Endothelial cell of umbilical vein (primary cell): Measurements from ENCODE around the gene GDF11. TPM values are rescaled to one million over a fixed set of nuclear protein-coding genes. Genes with fewer than 3 reads are reported as not detected.

ENCODE experiments used
- BruUV-seq: library from RNA; stranded (reverse); fragments of 400-500 nt; replicated peaks from 2 replicates; lab custom pipeline; 2021; lab: Mats Ljungman, UMichigan
- CTCF ChIA-PET: fragments of 300-600, 350-600 bp; sonication (Branson Sonifier 250); formaldehyde crosslinking; loops from one replicate; lab custom pipeline; 2021; ENCODE audit warnings: antibody characterized with exemption, inconsistent platforms; lab: Charles Lee
- POLR2A ChIA-PET: fragments of 300-600, 350-600 bp; sonication (Branson Sonifier 250); formaldehyde crosslinking; loops from one replicate; lab custom pipeline; 2021; ENCODE audit warnings: antibody characterized with exemption, inconsistent platforms; lab: Charles Lee
- DNase-seq: peaks from one replicate; pipeline ENCODE4 v3.0.0-alpha.2; 2011; ENCODE audit warnings: low read depth, low spot score
- FAIRE-seq: peaks from 2 replicates; lab custom pipeline; 2011; peaks lifted over from hg19 to GRCh38; lab: Jason Lieb, UNC
- H2AFZ ChIP-seq: 2 replicates; pipeline ENCODE4 v1.6.0; 2012; ENCODE audit warnings: low read depth, low read length, control low read depth, inconsistent platforms
- H3K27ac ChIP-seq: 2 replicates; pipeline ENCODE4 v1.5.1; 2011; ENCODE audit warnings: low read depth, mild to moderate bottlenecking, control low read depth, low read length, moderate library complexity; ENCODE audit not compliant: insufficient read depth
- H3K27me3 ChIP-seq, 2 experiments: 2 replicates each; pipeline versions ENCODE4 v1.6.0 to v1.6.1; 2011; ENCODE audit warnings: low read length in 2 of 2, mixed read lengths in 1 of 2; ENCODE audit not compliant: control insufficient read depth in 2 of 2, insufficient read depth in 2 of 2
- H3K36me3 ChIP-seq, 2 experiments: 2 replicates in 1 of 2; 3 replicates in 1 of 2; pipeline ENCODE4 v1.5.1; 2011; ENCODE audit warnings: low read length in 2 of 2, mild to moderate bottlenecking in 1 of 2, moderate library complexity in 1 of 2; ENCODE audit not compliant: control insufficient read depth in 2 of 2, insufficient read depth in 2 of 2; ENCODE audit errors: extremely low read depth in 1 of 2
- H3K4me1 ChIP-seq: 3 replicates; pipeline ENCODE4 v1.5.1; 2011; ENCODE audit warnings: mild to moderate bottlenecking, low read length; ENCODE audit not compliant: control insufficient read depth, insufficient read depth; ENCODE audit errors: extremely low read depth
- H3K4me2 ChIP-seq: 2 replicates; pipeline ENCODE4 v1.6.1; 2011; ENCODE audit warnings: low read length, control low read depth, mixed read lengths; ENCODE audit not compliant: insufficient read depth
- H3K4me3 ChIP-seq, 3 experiments: fragments of 200-600 bp in 1 of 3; sonication (generic), shearing (Covaris generic) in 1 of 3; replicated peaks in 1 of 3; 2 replicates each; pipeline ENCODE4 v1.5.1; 2011 to 2016; ENCODE audit warnings: control low read depth in 3 of 3, low read length in 3 of 3, mild to moderate bottlenecking in 2 of 3, inconsistent platforms in 1 of 3, low read depth in 1 of 3, moderate library complexity in 1 of 3; ENCODE audit not compliant: insufficient read depth in 1 of 3
- H3K79me2 ChIP-seq: 2 replicates; pipeline ENCODE4 v1.6.0; 2012; ENCODE audit warnings: low read length, inconsistent platforms; ENCODE audit not compliant: control insufficient read depth, insufficient read depth
- H3K9ac ChIP-seq: replicated peaks from 2 replicates; pipeline ENCODE3; 2011; ENCODE audit warnings: low read length, control low read depth; ENCODE audit not compliant: insufficient read depth; ENCODE audit errors: extremely low read depth
- H3K9me1 ChIP-seq: replicated peaks from 3 replicates; pipeline ENCODE4 v1.6.0; 2011; ENCODE audit warnings: mild to moderate bottlenecking, low read length; ENCODE audit not compliant: control insufficient read depth, insufficient read depth; ENCODE audit errors: extremely low read depth
- H3K9me3 ChIP-seq: replicated peaks from 2 replicates; pipeline ENCODE4 v1.5.1; 2012; ENCODE audit warnings: low read length, inconsistent platforms; ENCODE audit not compliant: control insufficient read depth, insufficient read depth
- H4K20me1 ChIP-seq: replicated peaks from 2 replicates; pipeline ENCODE3; 2011; ENCODE audit warnings: mild to moderate bottlenecking, low read length; ENCODE audit not compliant: control insufficient read depth, insufficient read depth; ENCODE audit errors: extremely low read depth
- EZH2 ChIP-seq: IDR thresholded peaks from 2 replicates; pipeline ENCODE4 v1.6.1; 2012; ENCODE audit warnings: borderline replicate concordance, low read depth, mild to moderate bottlenecking, moderate library complexity, low read length, inconsistent platforms; ENCODE audit not compliant: severe bottlenecking
- FOS ChIP-seq: IDR thresholded peaks from 2 replicates; pipeline ENCODE4 v1.6.1; 2011; ENCODE audit warnings: mild to moderate bottlenecking, low read length, moderate library complexity, borderline replicate concordance; ENCODE audit not compliant: insufficient read depth
- GATA2 ChIP-seq: IDR thresholded peaks from 2 replicates; pipeline ENCODE4 v1.7.0; 2011; ENCODE audit warnings: low read depth, mild to moderate bottlenecking, moderate library complexity, mixed read lengths, low read length; ENCODE audit not compliant: insufficient read length, insufficient read depth
- JUN ChIP-seq: IDR thresholded peaks from 2 replicates; pipeline ENCODE4 v1.6.1; 2011; ENCODE audit warnings: borderline replicate concordance, low read depth; ENCODE audit not compliant: insufficient read length, insufficient read depth
- MAX ChIP-seq: IDR thresholded peaks from 2 replicates; pipeline ENCODE4 v1.6.1; 2011; ENCODE audit not compliant: insufficient read depth, insufficient read length
- MYC ChIP-seq: IDR thresholded peaks from one replicate; pipeline ENCODE4 v1.6.1; 2011; ENCODE audit warnings: mild to moderate bottlenecking, low read depth, low read length
- POLR2A ChIP-seq: IDR thresholded peaks from 2 replicates; pipeline ENCODE4 v1.6.1; 2012; ENCODE audit warnings: low read depth, mild to moderate bottlenecking, control low read depth, low read length
- POLR2AphosphoS5 ChIP-seq: IDR thresholded peaks from 2 replicates; pipeline ENCODE4 v1.6.1; 2012; ENCODE audit warnings: low read depth, mild to moderate bottlenecking, control low read depth, low read length, moderate library complexity; ENCODE audit not compliant: insufficient read depth
- dilution Hi-C: fragments of 300-500 bp; cut with MboI; formaldehyde crosslinking; loops from one replicate; pipeline ENCODE4 v1.15.0; 2019; ENCODE audit warnings: low sequenced_read_pairs; ENCODE audit not compliant: extremely low pct_ligation_motif_present
- intact Hi-C: fragments of 100-400 bp; cut with micrococcal nuclease; formaldehyde crosslinking; loops from one replicate; pipeline ENCODE4 v1.10.0; 2022
- polyA plus RNA-seq, 4 experiments: library from polyadenylated mRNA; depleted of rRNA in 3 of 4; stranded (reverse) in 3 of 4; unstranded in 1 of 4; fragments of >200 nt; gene quantifications; 2 replicates each; pipeline versions ENCODE4 v1.2.1 to v1.2.3, GENCODE V29; 2011 to 2012; ENCODE audit warnings: missing spikeins in 1 of 4
- total RNA-seq: library from RNA; stranded (reverse); gene quantifications from 2 replicates; pipeline ENCODE4 v1.2.3, GENCODE V29; 2021
- TF ChIP-seq, protein P1 (sequence below), 2 donors: IDR thresholded peaks; 1 replicate in 1 of 2; 2 replicates in 1 of 2; pipeline ENCODE4 v1.5.1; 2011; ENCODE audit warnings: low read length in 2 of 2, mild to moderate bottlenecking in 2 of 2, moderate library complexity in 2 of 2, control low read depth in 1 of 2, inconsistent platforms in 1 of 2, low read depth in 1 of 2; ENCODE audit not compliant: insufficient read depth in 1 of 2; ENCODE audit errors: extremely low read depth in 1 of 2

Gene GDF11
- total and polyA plus RNA-seq, 2 donors (not counting 3 experiments of a cell fraction or from before 2014, with no cell fraction given), result 10.0 to 18.7 TPM

- intact Hi-C loops, result no loop called here
- no peaks in the 10 kb centered on the region for H3K36me3 ChIP-seq
- no peak overlapping the region for H3K27ac ChIP-seq
- peak overlapping the region; percentile 21 for H3K4me2 ChIP-seq
- DNase-seq (peak; percentile 64), FAIRE-seq (peak; percentile 82)
- H3K79me2 ChIP-seq, result no peaks in the 10 kb centered on the region
- dilution Hi-C loops, result no loop called here
- ChIA-PET CTCF (interaction anchor here (1.0 to 2.9 kb wide), 13 partner anchors 8 to 446 kb away, joined by 3 to 12 read pairs (median 4); partner anchors contain the start of genes ORMDL2, SARNP and SMARCC2), POLR2A (no interaction called here)
- H3K9me3 ChIP-seq, result no peaks in the 10 kb centered on the region
- H4K20me1 ChIP-seq, result no peaks in the 10 kb centered on the region
- H3K4me3 ChIP-seq, result peak overlapping the region; percentile 2 to 75 (median 24)
- peaks cover 9% of the 10 kb centered on the region for H3K4me1 ChIP-seq
- TF ChIP-seq MAX (no peak), EZH2 (no peak), POLR2A (no peak), GATA2 (no peak), POLR2AphosphoS5 (no peak), FOS (no peak), MYC (no peak), JUN (no peak)
- TF ChIP-seq, protein P1, sequence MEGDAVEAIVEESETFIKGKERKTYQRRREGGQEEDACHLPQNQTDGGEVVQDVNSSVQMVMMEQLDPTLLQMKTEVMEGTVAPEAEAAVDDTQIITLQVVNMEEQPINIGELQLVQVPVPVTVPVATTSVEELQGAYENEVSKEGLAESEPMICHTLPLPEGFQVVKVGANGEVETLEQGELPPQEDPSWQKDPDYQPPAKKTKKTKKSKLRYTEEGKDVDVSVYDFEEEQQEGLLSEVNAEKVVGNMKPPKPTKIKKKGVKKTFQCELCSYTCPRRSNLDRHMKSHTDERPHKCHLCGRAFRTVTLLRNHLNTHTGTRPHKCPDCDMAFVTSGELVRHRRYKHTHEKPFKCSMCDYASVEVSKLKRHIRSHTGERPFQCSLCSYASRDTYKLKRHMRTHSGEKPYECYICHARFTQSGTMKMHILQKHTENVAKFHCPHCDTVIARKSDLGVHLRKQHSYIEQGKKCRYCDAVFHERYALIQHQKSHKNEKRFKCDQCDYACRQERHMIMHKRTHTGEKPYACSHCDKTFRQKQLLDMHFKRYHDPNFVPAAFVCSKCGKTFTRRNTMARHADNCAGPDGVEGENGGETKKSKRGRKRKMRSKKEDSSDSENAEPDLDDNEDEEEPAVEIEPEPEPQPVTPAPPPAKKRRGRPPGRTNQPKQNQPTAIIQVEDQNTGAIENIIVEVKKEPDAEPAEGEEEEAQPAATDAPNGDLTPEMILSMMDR (IDR thresholded peaks at IDR 0.05; ENCODE audit: extremely low read depth in 1 of 2, insufficient read depth in 1 of 2, low read depth in 1 of 2, low read length in 2 of 2), result no peak
- no peaks in the 10 kb centered on the region for H3K27me3 ChIP-seq
- TSS peak; percentile 19 for BruUV-seq
- H2AFZ ChIP-seq, result peak overlapping the region; percentile 33
- no peaks in the 10 kb centered on the region for H3K9me1 ChIP-seq
- H3K9ac ChIP-seq, result no peak overlapping the region
Observed at GRCh38 chr12:55743406-55744339, 751 bp downstream of the GDF11 start.
